Karpas-422 (cell line): ENCODE data around the gene KLHL30. TPM values are rescaled to one million over a fixed set of nuclear protein-coding genes. Genes with fewer than 3 reads are reported as not detected.

Source experiments
- DNase-seq: peaks from one replicate; pipeline ENCODE4 v3.0.0-alpha.2; 2015
- H2AFZ ChIP-seq: fragments of 200-600 bp; sonication (generic); 2 replicates; pipeline ENCODE4 v1.6.1; 2014; ENCODE audit warnings: antibody characterized with exemption, low read length, mixed read lengths
- H3K27ac ChIP-seq: fragments of 200-600 bp; sonication (generic); 2 replicates; pipeline ENCODE4 v1.5.1; 2014; ENCODE audit warnings: mild to moderate bottlenecking, low read length, moderate library complexity
- H3K27me3 ChIP-seq: fragments of 200-600 bp; sonication (generic); 2 replicates; pipeline ENCODE4 v1.6.1; 2014; ENCODE audit warnings: low read length, mixed read lengths
- H3K36me3 ChIP-seq: fragments of 200-600 bp; sonication (generic); 2 replicates; pipeline ENCODE4 v1.6.1; 2014; ENCODE audit warnings: low read length, mixed read lengths; ENCODE audit not compliant: insufficient read depth
- H3K4me1 ChIP-seq: fragments of 200-600 bp; sonication (generic); 2 replicates; pipeline ENCODE4 v1.6.1; 2014; ENCODE audit warnings: mild to moderate bottlenecking, low read length, mixed read lengths
- H3K4me2 ChIP-seq: fragments of 200-600 bp; sonication (generic); 2 replicates; pipeline ENCODE4 v1.6.1; 2014; ENCODE audit warnings: low read length, low read depth, mild to moderate bottlenecking; ENCODE audit not compliant: poor library complexity, severe bottlenecking
- H3K4me3 ChIP-seq: fragments of 200-600 bp; sonication (generic); 2 replicates; pipeline ENCODE4 v1.5.1; 2014; ENCODE audit warnings: mild to moderate bottlenecking, antibody characterized with exemption, low read length, mixed read lengths
- H3K79me2 ChIP-seq: fragments of 200-600 bp; sonication (generic); 2 replicates; pipeline ENCODE4 v1.6.1; 2014; ENCODE audit warnings: mild to moderate bottlenecking, low read length, mixed read lengths
- H3K9ac ChIP-seq: fragments of 200-600 bp; sonication (generic); 2 replicates; pipeline ENCODE4 v1.6.0; 2014; ENCODE audit warnings: low read length
- H3K9me2 ChIP-seq: fragments of 200-600 bp; sonication (generic), shearing (Covaris generic); replicated peaks from 2 replicates; pipeline ENCODE4 v1.6.0; 2014; ENCODE audit warnings: mild to moderate bottlenecking, low read length, moderate library complexity; ENCODE audit not compliant: insufficient read depth
- H3K9me3 ChIP-seq: fragments of 300-700, 200-600 bp; sonication (generic); 2 replicates; pipeline ENCODE4 v1.6.1; 2014; ENCODE audit warnings: low read length, mixed read lengths
- H4K20me1 ChIP-seq: fragments of 200-600 bp; sonication (generic); 2 replicates; pipeline ENCODE4 v1.6.1; 2014; ENCODE audit warnings: mild to moderate bottlenecking, antibody characterized with exemption, low read length, low read depth; ENCODE audit not compliant: insufficient read depth
- total RNA-seq: library from RNA; depleted of rRNA; stranded (reverse); fragments of >200 nt; shearing (Covaris generic); gene quantifications from 2 replicates; pipeline ENCODE4 v1.2.3, GENCODE V29; 2014; ENCODE audit warnings: low replicate concordance

The KLHL30 gene
- total RNA-seq, 1 experiment from 2014 or later = not detected

DNA sequence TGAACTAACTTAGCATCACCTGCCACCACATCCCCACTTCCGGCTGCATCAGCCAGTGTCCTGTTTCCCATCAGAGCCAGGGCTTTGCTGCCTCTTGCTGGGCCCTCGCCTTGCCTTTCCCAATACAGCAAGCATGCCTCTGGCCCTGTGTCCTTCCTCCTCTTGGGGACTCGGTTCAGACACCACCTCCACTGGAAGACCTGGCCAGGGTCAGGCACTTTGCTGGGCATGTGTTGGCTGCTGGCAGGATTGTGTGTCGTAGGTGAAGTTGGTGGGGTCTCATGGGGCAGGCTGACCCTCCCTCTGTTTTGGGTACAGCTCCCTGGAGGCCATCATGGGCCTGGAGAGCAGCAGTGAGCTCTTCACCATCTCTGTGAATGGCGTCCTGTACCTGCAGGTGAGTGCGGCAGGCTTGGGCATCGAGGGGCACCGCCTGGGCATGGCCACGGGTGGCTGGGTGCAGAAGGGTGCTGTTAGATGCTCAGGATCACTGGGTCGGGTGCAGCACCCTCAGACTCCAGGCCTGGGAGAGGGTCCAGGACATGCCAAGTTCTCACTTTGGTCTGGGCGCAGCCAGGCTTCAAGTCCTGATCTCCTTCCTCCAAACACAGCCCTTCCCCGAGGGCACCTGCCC is 26.9 kb downstream of the KLHL30 start:
- Histone ChIP-seq H3K4me2 (no peak overlapping the region), H3K4me3 (no peak overlapping the region), H3K4me1 (peaks cover 13% of the 10 kb centered on the region), H3K79me2 (no peaks in the 10 kb centered on the region), H2AFZ (no peak overlapping the region), H4K20me1 (no peaks in the 10 kb centered on the region), H3K9me3 (no peaks in the 10 kb centered on the region), H3K27me3 (no peaks in the 10 kb centered on the region), H3K9ac (no peak overlapping the region), H3K36me3 (0 out of 2 replicates have a peak, but pooled peaks cover 2% of the 10 kb centered on the region), H3K27ac (no peak overlapping the region), H3K9me2 (no peaks in the 10 kb centered on the region)
- DNase-seq = no peak

GRCh38 chr2:238166391-238167343 is 28.2 kb downstream of the KLHL30 start:
- H3K9me3 ChIP-seq = no peaks in the 10 kb centered on the region
- no peak overlapping the region for H3K27ac ChIP-seq
- no peak overlapping the region for H2AFZ ChIP-seq
- no peaks in the 10 kb centered on the region for H3K9me2 ChIP-seq
- no peak overlapping the region for H3K4me3 ChIP-seq
- no peaks in the 10 kb centered on the region for H4K20me1 ChIP-seq
- H3K4me1 ChIP-seq = peaks cover under 1% of the 10 kb centered on the region; the same call in 1 of the 2 replicates
- H3K9ac ChIP-seq = no peak overlapping the region
- H3K4me2 ChIP-seq = no peak overlapping the region
- H3K27me3 ChIP-seq = no peaks in the 10 kb centered on the region
- DNase-seq = no peak
- 0 out of 2 replicates have a peak, but pooled peaks cover 6% of the 10 kb centered on the region for H3K36me3 ChIP-seq
- H3K79me2 ChIP-seq = no peaks in the 10 kb centered on the region

DNA sequence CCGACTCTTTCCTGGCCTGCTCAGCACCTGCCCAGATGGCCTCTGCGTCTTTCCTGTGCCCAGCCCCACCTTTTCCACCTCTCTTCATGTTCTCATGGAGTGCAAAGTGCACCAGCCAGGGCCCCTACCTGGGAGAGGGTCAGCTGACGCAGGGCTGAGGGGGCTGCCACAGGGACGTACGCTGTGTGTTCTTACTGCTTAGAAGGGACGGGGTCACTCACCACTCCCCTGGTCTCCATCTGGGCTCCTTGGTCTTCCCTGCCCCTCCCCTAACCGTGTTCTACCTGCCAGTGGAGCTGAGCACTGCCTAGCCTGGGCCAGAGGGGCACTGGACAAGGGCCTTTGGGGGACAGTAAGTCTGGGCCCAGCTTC is 28.9 kb downstream of the KLHL30 start:
- Histone ChIP-seq H3K27me3 (no peaks in the 10 kb centered on the region), H3K36me3 (0 out of 2 replicates have a peak, but pooled peaks cover 6% of the 10 kb centered on the region), H3K9me3 (no peaks in the 10 kb centered on the region), H3K9ac (no peak overlapping the region), H3K27ac (no peak overlapping the region), H3K4me1 (no peaks in the 10 kb centered on the region), H4K20me1 (no peaks in the 10 kb centered on the region), H3K4me3 (no peak overlapping the region), H3K4me2 (no peak overlapping the region), H3K79me2 (no peaks in the 10 kb centered on the region), H2AFZ (no peak overlapping the region), H3K9me2 (no peaks in the 10 kb centered on the region)
- DNase-seq = no peak

DNA sequence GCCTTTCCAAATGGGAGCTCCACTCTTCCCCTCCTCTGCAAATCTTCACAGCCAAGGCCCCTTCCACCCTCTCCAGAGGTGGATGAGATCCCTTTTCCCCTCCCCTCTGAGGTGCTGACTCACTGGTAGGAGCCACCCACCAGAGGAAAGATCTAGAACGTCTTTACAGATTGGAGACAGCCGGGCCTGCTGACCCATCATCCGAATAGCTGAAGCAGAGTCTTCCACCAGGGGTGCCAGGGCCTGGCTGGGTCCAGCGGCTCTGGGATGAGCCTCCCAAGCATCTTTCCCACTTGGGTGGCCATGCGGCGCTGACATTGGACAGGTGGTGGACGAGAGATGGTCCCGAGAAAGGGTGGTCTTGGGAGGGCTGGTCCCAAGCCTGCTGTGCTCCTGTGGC is 29.3 kb downstream of the KLHL30 start:
- Histone ChIP-seq H3K4me3 (no peak overlapping the region), H3K27me3 (no peaks in the 10 kb centered on the region), H2AFZ (no peak overlapping the region), H3K4me2 (no peak overlapping the region), H3K9ac (no peak overlapping the region), H3K27ac (no peak overlapping the region), H3K79me2 (no peaks in the 10 kb centered on the region), H3K9me3 (no peaks in the 10 kb centered on the region), H3K9me2 (no peaks in the 10 kb centered on the region), H3K4me1 (no peaks in the 10 kb centered on the region), H4K20me1 (no peaks in the 10 kb centered on the region), H3K36me3 (0 out of 2 replicates have a peak, but pooled peaks cover 6% of the 10 kb centered on the region)
- DNase-seq = no peak

- Histone ChIP-seq H3K79me2 (no peaks in the 10 kb centered on the region), H3K27me3 (no peaks in the 10 kb centered on the region), H4K20me1 (no peaks in the 10 kb centered on the region), H2AFZ (no peak overlapping the region), H3K9me2 (no peaks in the 10 kb centered on the region), H3K36me3 (peaks cover 11% of the 10 kb centered on the region; the same call in 1 of the 2 replicates), H3K4me1 (no peaks in the 10 kb centered on the region), H3K9me3 (no peaks in the 10 kb centered on the region), H3K4me2 (no peak overlapping the region), H3K4me3 (no peak overlapping the region), H3K9ac (no peak overlapping the region), H3K27ac (peak overlapping the region; percentile 43; the same call in 1 of the 2 replicates)
- no peak for DNase-seq
Measured at GRCh38 chr2:238168196-238169047, 30.0 kb downstream of the KLHL30 start.

- Histone ChIP-seq H3K79me2 (no peaks in the 10 kb centered on the region), H3K4me2 (no peak overlapping the region), H3K27me3 (no peaks in the 10 kb centered on the region), H4K20me1 (no peaks in the 10 kb centered on the region), H3K4me1 (no peaks in the 10 kb centered on the region), H2AFZ (no peak overlapping the region), H3K36me3 (peaks cover 18% of the 10 kb centered on the region; the same call in 1 of the 2 replicates), H3K9ac (no peak overlapping the region), H3K27ac (peak overlapping the region; percentile 43; the same call in 1 of the 2 replicates), H3K9me3 (no peaks in the 10 kb centered on the region), H3K9me2 (no peaks in the 10 kb centered on the region), H3K4me3 (no peak overlapping the region)
- DNase-seq = no peak
Measured at GRCh38 chr2:238169048-238169707, 30.7 kb downstream of the KLHL30 start.

GRCh38 chr2:238169708-238170251 is 31.3 kb downstream of the KLHL30 start:
- 0 out of 2 replicates have a peak, but pooled peaks cover 4% of the 10 kb centered on the region for H4K20me1 ChIP-seq
- H3K4me3 ChIP-seq = no peak overlapping the region
- no peak overlapping the region for H3K4me2 ChIP-seq
- peak overlapping the region; percentile 43; the same call in 1 of the 2 replicates for H3K27ac ChIP-seq
- no peaks in the 10 kb centered on the region for H3K27me3 ChIP-seq
- DNase-seq = no peak
- no peaks in the 10 kb centered on the region for H3K9me2 ChIP-seq
- no peak overlapping the region for H3K9ac ChIP-seq
- peaks cover 23% of the 10 kb centered on the region; the same call in 1 of the 2 replicates for H3K36me3 ChIP-seq
- H3K79me2 ChIP-seq = no peaks in the 10 kb centered on the region
- no peaks in the 10 kb centered on the region for H3K9me3 ChIP-seq
- no peak overlapping the region for H2AFZ ChIP-seq
- H3K4me1 ChIP-seq = no peaks in the 10 kb centered on the region
